ENCODE data around the gene ZNF263.

DNA sequence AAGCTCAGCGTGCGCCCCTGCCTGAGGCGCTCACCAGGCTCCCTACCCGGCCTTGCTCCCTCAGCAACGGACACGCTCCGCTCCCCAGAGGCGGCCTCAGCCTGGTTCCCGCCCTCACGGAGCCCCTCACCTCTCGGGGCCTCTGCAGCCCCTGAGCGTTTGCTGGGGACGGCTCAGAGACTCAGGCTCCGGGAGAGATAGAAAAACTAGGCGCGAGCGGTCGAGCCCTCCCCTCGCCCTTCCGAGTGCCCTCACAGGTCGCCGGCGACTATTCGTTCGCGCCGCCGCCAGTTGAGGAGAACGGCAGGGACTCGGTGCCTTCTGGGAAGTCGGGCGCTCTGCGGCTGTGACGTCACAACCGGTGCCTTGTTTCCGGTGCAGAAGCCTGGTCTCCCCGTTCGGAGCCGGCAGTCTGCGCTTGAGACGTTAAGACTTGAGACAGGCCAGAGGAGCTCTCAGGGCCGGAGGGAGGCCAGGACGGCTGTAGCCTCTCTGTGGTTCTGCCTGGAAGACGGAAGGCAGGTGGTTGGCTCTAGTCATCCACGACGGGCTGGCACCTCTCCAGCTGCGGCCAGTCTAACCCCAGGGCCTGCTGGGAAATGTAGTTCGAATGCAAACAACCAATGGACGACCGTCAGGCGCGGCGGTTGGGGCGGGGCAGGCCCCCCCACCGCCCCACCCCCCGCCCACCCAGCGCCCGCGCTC lies 48.3 kb upstream of the ZNF263 start, which contains the start of gene ZNF200:
- TF ChIP-seq YY1 (IDR thresholded peaks at IDR 0.05): peak; percentile 54
- TF ChIP-seq CTCF (IDR thresholded peaks at IDR 0.05; ENCODE audit: low read depth, low read length, missing input control): no peak
- no peak for TF ChIP-seq JUND (IDR thresholded peaks at IDR 0.05)
- TF ChIP-seq, protein P1, sequence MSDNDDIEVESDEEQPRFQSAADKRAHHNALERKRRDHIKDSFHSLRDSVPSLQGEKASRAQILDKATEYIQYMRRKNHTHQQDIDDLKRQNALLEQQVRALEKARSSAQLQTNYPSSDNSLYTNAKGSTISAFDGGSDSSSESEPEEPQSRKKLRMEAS (IDR thresholded peaks at IDR 0.05): peak; percentile 62
- TF ChIP-seq REST (IDR thresholded peaks at IDR 0.05): no peak
- TF ChIP-seq HNF4A (conservative IDR thresholded peaks at IDR 0.05): peak in 1 of 2 donors; percentile 14
- peak; percentile 40 to 58 for TF ChIP-seq RAD21 (IDR thresholded peaks at IDR 0.05)
- peak; percentile 86 to 97 for TF ChIP-seq GABPA (IDR thresholded peaks at IDR 0.05 in 1 of 2, conservative IDR thresholded peaks at IDR 0.05 in 1 of 2)
- TF ChIP-seq TAF1 (conservative IDR thresholded peaks at IDR 0.05): peak; percentile 67
